ENCODE data around the gene SH2D7. TPM values are rescaled to one million over a fixed set of nuclear protein-coding genes. Genes with fewer than 3 reads are reported as not detected.

SH2D7 gene
- total RNA-seq, 2 experiments from 2014 or later, result 0.26 to 0.28 TPM

DNA sequence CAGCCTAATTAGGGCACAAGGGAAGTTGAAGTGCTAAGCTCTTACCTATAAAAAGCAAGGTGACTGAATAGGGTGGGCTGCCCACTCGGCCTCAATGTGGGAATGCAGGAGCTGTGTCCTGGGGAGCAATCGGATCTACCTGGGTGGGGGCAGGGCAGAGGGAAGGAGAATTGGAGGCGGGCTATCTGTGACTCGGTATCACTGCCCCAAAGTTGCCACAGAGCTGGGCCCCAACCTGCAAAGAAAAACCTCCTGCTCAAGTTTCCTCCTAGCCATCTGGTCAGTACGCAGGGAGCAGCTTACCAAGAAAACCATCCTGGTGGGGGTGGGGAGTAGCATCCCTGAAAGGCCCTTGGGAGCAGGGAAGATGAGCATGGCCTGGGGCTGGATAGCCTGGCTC lies 28.2 kb downstream of the SH2D7 start:
- CTCF ChIA-PET, result interaction anchor here (1.0 to 2.0 kb wide), 3 partner anchors 10 to 154 kb away, joined by 3 to 15 read pairs (median 4); no protein-coding TSS in a partner anchor
- Mint-ChIP-seq H3K36me3 (no peaks in the 10 kb centered on the region), H3K27ac (no peak overlapping the region), H3K4me1 (peaks cover 3% of the 10 kb centered on the region), H3K9me3 (ENCODE audit: low read depth) (no peaks in the 10 kb centered on the region), H3K27me3 (peaks cover 4% of the 10 kb centered on the region), H3K4me3 (no peak overlapping the region)
- DNase-seq, result no peak
- ATAC-seq, result no peak

DNA sequence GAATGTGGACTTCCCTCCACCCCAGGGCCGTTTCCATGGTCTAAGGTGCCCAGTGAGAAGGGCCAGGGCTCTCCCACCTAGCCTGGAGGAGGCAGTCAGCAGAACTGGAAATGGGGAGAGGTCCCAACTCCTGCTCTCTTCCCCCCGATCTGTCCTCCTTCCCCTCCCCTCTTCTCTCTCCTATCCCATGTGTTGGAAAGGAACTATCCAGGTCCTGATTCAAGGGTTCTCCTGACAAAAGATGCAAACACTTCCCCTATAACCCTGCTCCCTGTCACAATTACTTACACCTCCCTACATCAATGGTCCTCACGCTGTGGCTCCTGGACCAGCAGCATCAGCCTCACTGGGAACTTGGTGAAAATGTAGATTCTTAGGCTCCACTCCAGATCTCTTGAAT lies 32.9 kb downstream of the SH2D7 start:
- no peak for DNase-seq
- no peak for ATAC-seq
- no peaks in the 10 kb centered on the region for H3K9me3 Mint-ChIP-seq (ENCODE audit: low read depth)
- no peak overlapping the region for H3K4me3 Mint-ChIP-seq
- H3K27ac Mint-ChIP-seq, result no peak overlapping the region
- H3K27me3 Mint-ChIP-seq, result no peaks in the 10 kb centered on the region
- H3K36me3 Mint-ChIP-seq, result no peaks in the 10 kb centered on the region
- no peaks in the 10 kb centered on the region for H3K4me1 Mint-ChIP-seq
- CTCF ChIA-PET, result interaction anchor here (2.6 to 7.2 kb wide), 2 partner anchors 12 to 69 kb away, joined by 11 to 120 read pairs; no protein-coding TSS in a partner anchor

DNA sequence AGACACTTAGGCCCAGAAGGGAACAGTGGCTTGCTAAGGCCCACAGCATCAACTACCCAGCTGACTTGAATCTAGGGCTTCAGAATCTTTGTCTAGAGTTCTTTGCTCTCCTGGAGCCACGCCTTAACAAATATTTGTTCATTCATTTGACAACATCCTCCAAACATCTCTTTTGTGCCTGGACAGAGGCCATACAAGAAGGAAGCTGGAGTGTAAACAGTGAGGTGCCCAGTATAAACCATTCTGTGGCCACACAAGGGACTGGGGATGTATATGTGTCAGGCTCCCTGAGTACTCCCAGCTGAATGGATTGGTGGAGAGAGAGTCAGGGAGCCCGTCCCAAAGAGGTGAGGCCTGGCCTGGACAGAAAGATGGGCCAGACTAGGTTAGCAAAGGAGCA lies 35.5 kb downstream of the SH2D7 start:
- no peak overlapping the region for H3K27ac Mint-ChIP-seq
- CTCF ChIA-PET, result interaction anchor here (1.3 to 7.2 kb wide), 5 partner anchors 15 to 169 kb away, joined by 4 to 120 read pairs (median 5); no protein-coding TSS in a partner anchor
- H3K36me3 Mint-ChIP-seq, result no peaks in the 10 kb centered on the region
- H3K4me1 Mint-ChIP-seq, result peaks cover 9% of the 10 kb centered on the region
- no peak overlapping the region for H3K4me3 Mint-ChIP-seq
- ATAC-seq, result no peak
- H3K27me3 Mint-ChIP-seq, result no peaks in the 10 kb centered on the region
- DNase-seq, result no peak
- no peaks in the 10 kb centered on the region for H3K9me3 Mint-ChIP-seq (ENCODE audit: low read depth)

DNA sequence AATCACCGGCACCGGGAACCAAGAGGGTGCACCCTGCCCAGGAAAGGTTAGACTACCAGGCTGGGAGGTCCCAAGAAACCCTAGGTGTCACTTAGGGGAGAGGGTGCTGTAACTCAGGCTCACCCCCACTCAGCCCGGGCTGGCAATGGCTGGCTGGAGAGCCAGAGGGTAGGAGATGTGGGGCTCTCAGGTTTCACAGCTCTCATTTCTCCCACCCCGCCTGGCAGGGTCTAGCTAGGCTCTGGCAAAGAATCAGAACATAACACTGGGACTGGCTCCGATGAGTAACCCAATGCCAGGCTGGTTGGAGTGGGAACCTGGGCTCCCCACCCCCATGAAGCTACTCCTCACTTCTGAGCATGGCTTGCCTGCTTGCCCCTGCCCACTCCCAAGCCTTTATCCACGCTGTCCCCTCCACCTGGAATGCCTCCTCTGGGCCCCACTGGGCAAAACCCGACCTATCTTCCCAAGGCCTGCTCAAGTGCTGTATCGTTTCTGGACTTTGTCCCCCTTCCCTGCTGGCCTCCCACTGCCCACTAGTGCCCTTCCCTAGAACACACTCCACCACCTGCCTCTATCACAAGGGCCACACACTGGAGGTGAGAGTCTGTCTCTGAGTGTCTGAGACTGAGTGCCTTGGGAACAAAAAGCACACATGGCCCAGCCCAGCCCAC lies 36.9 kb downstream of the SH2D7 start:
- no peak for DNase-seq
- no peaks in the 10 kb centered on the region for H3K36me3 Mint-ChIP-seq
- H3K4me3 Mint-ChIP-seq, result no peak overlapping the region
- no peak overlapping the region for H3K27ac Mint-ChIP-seq
- no peak for ATAC-seq
- H3K27me3 Mint-ChIP-seq, result no peaks in the 10 kb centered on the region
- peaks cover 16% of the 10 kb centered on the region for H3K4me1 Mint-ChIP-seq
- H3K9me3 Mint-ChIP-seq (ENCODE audit: low read depth), result no peaks in the 10 kb centered on the region
- CTCF ChIA-PET, result interaction anchor here (1.1 to 7.2 kb wide), 2 partner anchors 65 to 112 kb away, joined by 3 to 120 read pairs; no protein-coding TSS in a partner anchor

DNA sequence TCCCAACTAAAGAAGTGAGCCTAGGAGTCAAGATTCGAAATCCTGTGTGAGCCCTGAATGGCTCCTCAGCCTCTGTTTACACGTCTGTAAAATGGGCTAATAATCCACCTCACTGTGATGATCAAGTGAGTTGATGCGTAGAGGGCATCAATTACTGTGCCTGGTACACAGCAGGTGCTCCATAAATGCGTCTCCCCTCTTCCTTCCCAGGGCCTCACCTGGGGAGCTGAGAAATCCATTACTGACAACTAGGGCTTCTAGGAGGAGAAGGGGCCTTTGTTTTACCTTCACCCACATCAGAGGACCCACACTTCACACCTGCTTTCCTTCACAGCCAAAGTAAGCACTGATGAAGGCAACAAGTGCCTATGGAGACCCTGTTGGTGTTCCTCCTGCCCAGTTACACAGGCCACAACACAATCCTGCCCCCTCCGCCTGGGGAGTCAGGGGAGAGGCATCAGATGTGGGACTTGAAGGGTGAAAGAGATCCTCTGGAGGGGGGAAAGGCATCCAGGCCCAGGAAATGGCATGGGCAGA lies 37.5 kb downstream of the SH2D7 start:
- no peaks in the 10 kb centered on the region for H3K9me3 Mint-ChIP-seq (ENCODE audit: low read depth)
- H3K27me3 Mint-ChIP-seq, result no peaks in the 10 kb centered on the region
- DNase-seq (no peak), ATAC-seq (no peak)
- H3K36me3 Mint-ChIP-seq, result no peaks in the 10 kb centered on the region
- H3K4me1 Mint-ChIP-seq, result peaks cover 16% of the 10 kb centered on the region
- CTCF ChIA-PET, result interaction anchor here (1.1 to 7.2 kb wide), 13 partner anchors 9 to 162 kb away, joined by 3 to 120 read pairs (median 4); no protein-coding TSS in a partner anchor
- H3K27ac Mint-ChIP-seq, result peak overlapping the region; percentile 37
- H3K4me3 Mint-ChIP-seq, result peak overlapping the region; percentile 50

DNA sequence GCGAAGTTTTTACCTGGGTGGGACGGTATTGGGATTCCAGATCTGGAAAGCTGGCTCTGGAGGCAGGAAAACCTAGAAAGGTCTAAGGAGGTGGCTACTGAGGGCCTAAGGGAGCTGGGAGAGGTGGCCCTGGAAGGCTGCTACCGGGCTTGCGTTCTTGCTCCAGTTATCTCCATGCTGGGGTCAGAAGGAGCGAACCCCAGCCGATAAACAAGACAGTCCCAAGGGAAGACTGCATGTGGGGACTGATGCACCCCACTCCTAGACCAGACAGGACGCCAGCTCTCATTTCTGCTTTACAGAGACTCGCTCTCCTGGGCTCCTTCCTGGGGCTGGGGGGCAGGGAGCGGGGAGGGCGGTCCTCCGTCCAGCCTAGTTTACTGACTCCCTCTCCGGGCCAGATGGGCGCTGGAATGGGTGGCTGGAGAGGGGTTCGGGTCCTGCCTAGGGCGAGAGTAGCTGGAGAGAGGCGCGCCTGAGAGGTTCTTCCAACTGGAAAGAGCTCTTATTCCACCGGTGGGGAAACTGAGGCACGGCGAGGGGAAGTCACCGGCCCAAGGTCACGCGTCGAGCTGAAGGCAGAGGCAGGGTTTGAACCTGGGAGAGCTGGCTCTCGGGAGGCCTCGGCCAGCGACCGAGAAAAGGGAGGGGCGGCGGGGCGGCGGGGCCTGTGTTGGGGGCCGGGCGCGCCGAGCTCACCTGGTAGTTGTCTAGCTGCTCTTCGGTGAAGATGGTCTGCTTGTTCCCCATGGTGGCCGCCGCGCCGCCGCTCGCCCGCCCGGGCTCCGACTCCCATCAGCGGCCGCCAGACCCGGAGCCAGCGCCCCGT lies 38.3 kb downstream of the SH2D7 start:
- H3K36me3 Mint-ChIP-seq, result no peaks in the 10 kb centered on the region
- no peak for ATAC-seq
- H3K27ac Mint-ChIP-seq, result peak overlapping the region; percentile 37
- H3K27me3 Mint-ChIP-seq, result no peaks in the 10 kb centered on the region
- CTCF ChIA-PET, result interaction anchor here (0.5 to 7.2 kb wide), 26 partner anchors 7 to 171 kb away, joined by 3 to 120 read pairs (median 4); partner anchors contain the start of gene IDH3A
- peaks cover 16% of the 10 kb centered on the region for H3K4me1 Mint-ChIP-seq
- no peak for DNase-seq
- H3K9me3 Mint-ChIP-seq (ENCODE audit: low read depth), result no peaks in the 10 kb centered on the region
- peak overlapping the region; percentile 50 for H3K4me3 Mint-ChIP-seq

DNA sequence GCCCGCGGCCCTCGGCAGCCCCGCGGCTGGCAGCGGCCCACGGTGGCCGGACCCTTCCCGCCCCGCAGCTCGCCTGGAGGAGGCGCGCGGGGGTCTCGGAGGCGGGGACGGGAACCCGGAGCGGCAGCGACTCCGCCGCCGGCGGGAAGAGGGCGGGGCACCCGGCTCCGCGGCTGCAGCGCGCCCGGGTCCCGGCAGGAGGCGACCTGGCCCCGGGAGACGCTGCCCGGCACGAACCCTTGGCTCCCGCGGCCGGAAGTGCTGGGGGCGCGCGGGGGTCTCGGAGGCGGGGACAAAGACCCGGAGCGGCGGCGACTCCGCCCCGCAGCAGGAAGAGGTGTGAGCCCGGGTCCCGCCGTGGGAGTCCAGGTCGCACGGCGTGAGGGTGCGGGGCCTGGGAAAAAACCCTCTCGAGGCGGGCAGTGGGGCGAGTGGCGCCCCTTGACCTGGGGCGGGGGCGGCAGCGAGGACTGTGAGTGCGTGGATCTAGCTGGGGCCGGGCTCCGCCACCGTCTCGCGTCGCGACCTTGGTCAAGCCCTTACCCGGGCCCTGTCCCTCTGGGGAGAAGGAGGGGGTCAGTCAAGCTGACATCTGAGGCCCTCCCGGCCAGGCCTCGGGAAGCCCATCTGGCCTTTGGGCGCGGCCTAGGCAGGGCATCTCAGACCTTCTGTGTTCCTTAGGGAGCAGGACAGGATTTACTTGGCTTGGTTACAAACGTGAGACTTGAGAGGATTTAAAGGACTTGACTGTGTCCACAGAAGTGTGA lies 39.1 kb downstream of the SH2D7 start, which contains the start of gene CIB2:
Gene CIB2, minus strand, starts transcription at position 151 of the 767 bp plus-strand sequence. CDS start 230 bp downstream, outside the sequence.
- peak within 1 kb of the TSS; percentile 77 for H3K4me3 Mint-ChIP-seq
- peak; percentile 93 for ATAC-seq
- peaks cover 16% of the 10 kb centered on the region for H3K4me1 Mint-ChIP-seq

DNA sequence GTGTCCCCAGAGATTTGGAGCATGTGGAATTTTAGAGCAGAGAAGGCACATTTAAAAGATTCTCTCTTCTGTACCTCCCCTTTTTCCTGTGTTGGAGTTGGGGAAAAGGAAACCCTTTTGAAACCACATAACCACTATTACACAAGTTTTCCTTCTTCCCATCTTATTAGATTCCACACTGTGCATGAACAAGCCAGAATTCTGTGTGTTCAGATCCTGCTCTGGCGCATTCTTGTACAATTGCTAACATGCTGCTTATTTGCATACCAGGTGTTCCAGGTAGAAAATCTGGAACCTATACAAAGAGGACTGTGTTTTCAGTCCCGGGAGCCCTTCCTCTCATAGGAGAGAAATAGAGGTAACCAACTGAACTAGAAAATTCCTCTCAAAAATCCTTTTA lies 41.4 kb downstream of the SH2D7 start:
- ATAC-seq (no peak), DNase-seq (no peak)
- H3K36me3 Mint-ChIP-seq, result no peaks in the 10 kb centered on the region
- H3K4me3 Mint-ChIP-seq, result no peak overlapping the region
- no peaks in the 10 kb centered on the region for H3K27me3 Mint-ChIP-seq
- H3K9me3 Mint-ChIP-seq (ENCODE audit: low read depth), result no peaks in the 10 kb centered on the region
- H3K27ac Mint-ChIP-seq, result no peak overlapping the region
- H3K4me1 Mint-ChIP-seq, result peaks cover 16% of the 10 kb centered on the region
- CTCF ChIA-PET, result interaction anchor here (1.2 to 2.2 kb wide), 2 partner anchors 12 to 107 kb away, joined by 3 to 6 read pairs; no protein-coding TSS in a partner anchor

More for the DNA sequence above, 39.1 kb downstream of the SH2D7 start, which contains the start of gene CIB2:
- H3K9me3 Mint-ChIP-seq (ENCODE audit: low read depth), result no peaks in the 10 kb centered on the region
- CTCF ChIA-PET, result interaction anchor here (0.5 to 7.2 kb wide), 34 partner anchors 8 to 172 kb away, joined by 3 to 120 read pairs (median 4); partner anchors contain the start of genes DNAJA4 and IDH3A
- DNase-seq, result peak; percentile 82
- peak within 1 kb of the TSS; percentile 74 for H3K27ac Mint-ChIP-seq
- H3K36me3 Mint-ChIP-seq, result no peaks in the 10 kb centered on the region
- H3K27me3 Mint-ChIP-seq, result no peaks in the 10 kb centered on the region

DNA sequence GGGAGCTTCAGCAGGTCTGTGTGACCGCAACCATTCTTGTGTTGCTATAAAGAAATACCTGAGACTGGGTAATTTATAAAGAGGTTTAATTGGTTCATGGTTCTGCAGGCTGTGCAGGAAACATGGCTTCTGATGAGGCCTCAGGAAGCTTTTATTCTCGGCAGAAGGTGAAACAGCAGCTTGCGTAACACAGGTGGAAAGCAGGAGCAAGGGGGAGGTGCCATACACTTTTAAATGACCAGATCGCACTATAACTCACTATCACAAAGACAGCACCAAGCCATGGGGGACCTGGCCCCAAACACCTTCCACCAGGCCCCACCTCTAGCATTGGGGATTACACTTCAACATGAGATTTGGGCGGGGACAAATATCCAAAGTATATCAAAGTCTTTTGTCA lies 47.2 kb downstream of the SH2D7 start:
- no peak for DNase-seq
- CTCF ChIA-PET, result interaction anchor here (0.7 to 3.0 kb wide), 5 partner anchors 9 to 126 kb away, joined by 4 to 13 read pairs (median 5); no protein-coding TSS in a partner anchor
- no peaks in the 10 kb centered on the region for H3K27me3 Mint-ChIP-seq
- H3K4me1 Mint-ChIP-seq, result no peaks in the 10 kb centered on the region
- H3K9me3 Mint-ChIP-seq (ENCODE audit: low read depth), result no peaks in the 10 kb centered on the region
- no peaks in the 10 kb centered on the region for H3K36me3 Mint-ChIP-seq
- no peak overlapping the region for H3K27ac Mint-ChIP-seq
- ATAC-seq, result no peak
- no peak overlapping the region for H3K4me3 Mint-ChIP-seq

DNA sequence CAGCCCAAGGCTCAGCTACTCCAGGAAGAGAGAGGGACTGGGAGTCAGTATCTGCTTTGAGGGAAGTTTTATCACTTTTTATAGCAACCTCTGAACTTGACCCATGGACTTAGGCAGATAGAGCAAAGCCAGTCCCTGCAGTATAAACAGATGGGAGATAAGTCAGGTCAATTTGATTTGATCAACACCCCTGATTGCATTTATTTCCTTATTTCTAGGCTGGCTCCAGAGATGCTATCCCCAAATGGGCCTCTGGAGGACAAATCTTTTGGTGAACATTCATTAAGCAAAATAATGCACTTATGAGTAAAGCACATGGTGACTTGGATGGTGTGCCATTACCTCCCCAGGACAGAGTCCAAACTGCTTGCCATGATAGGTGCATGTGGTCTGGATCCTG lies 47.9 kb downstream of the SH2D7 start:
- Mint-ChIP-seq H3K9me3 (ENCODE audit: low read depth) (no peaks in the 10 kb centered on the region), H3K27ac (no peak overlapping the region), H3K4me1 (no peaks in the 10 kb centered on the region), H3K4me3 (no peak overlapping the region), H3K36me3 (no peaks in the 10 kb centered on the region), H3K27me3 (no peaks in the 10 kb centered on the region)
- DNase-seq (no peak), ATAC-seq (no peak)
- CTCF ChIA-PET, result interaction anchor here (0.7 to 1.9 kb wide), 3 partner anchors 8 to 126 kb away, joined by 4 to 10 read pairs (median 4); no protein-coding TSS in a partner anchor

DNA sequence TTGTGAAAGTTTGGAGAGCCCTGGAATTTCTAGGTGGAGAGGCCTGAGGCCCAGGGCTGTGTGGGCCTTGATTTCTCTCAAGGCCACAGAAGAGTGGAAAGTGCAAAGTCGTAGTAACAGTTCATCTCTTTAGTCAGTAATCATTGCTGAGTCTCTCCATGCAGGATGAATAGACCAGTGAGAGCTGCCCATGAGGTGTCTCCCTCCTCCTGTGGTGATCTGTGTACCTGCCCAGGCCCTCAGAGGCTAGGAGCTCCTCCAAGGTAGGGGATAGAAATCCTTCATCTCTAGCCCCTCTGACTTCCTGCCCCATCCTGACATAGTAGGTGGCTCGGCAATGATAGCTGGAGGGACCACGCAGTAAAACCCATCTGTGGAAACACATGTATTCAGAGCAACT lies 50.0 kb downstream of the SH2D7 start:
- CTCF ChIA-PET, result interaction anchor here (1.2 to 1.6 kb wide), 3 partner anchors 34 to 98 kb away, joined by 3 to 5 read pairs (median 3); no protein-coding TSS in a partner anchor
- Mint-ChIP-seq H3K27me3 (no peaks in the 10 kb centered on the region), H3K36me3 (no peaks in the 10 kb centered on the region), H3K9me3 (ENCODE audit: low read depth) (no peaks in the 10 kb centered on the region), H3K4me3 (no peak overlapping the region), H3K4me1 (peaks cover 6% of the 10 kb centered on the region), H3K27ac (no peak overlapping the region)
- ATAC-seq (no peak), DNase-seq (no peak)

DNA sequence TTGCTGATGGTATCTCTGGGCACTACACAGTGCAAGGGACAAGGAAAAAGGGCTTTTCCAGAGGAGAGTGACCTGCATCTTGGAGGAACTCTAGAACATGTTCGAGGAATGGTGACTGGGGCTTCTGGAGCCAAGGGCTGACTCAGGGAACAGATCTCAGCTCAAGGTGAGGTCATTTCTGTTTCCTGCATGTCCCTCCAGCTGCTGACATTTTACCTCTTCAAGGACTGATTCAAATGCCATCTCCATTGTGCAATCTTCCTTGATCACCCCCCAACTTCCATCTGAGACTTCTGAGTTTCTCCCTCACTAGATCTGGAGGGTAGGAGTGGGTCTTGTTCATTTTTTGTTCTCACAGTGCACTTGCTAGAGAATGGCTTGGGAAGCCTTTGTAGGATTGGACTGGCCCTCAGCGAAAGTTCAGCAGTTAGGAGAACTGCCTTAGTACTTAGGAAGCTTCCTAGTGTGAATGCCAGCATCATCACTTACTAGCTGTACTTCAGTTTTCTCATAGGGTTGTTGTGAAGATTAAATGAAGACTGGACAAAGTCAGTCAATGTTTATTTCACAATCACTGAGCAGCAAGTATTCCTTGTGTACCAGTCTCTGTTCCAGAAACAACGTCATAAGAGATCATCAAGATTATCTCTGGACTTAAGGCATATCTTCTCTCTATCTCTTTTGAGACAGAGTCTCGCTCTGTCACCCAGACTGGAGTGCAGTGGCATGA lies 54.2 kb downstream of the SH2D7 start:
- Mint-ChIP-seq H3K27ac (no peak overlapping the region), H3K27me3 (no peaks in the 10 kb centered on the region), H3K4me3 (no peak overlapping the region), H3K9me3 (ENCODE audit: low read depth) (no peaks in the 10 kb centered on the region), H3K4me1 (peaks cover 33% of the 10 kb centered on the region), H3K36me3 (peaks cover 6% of the 10 kb centered on the region)
- ATAC-seq (no peak), DNase-seq (no peak)
- CTCF ChIA-PET, result interaction anchor here (3.7 kb wide), 1 partner anchor 49 kb away, joined by 21 read pairs; no protein-coding TSS in a partner anchor

Measured in activated CD8-positive, alpha-beta memory T cell treated with anti-CD3 and anti-CD28 coated beads, Interleukin-2, amount 10 ng/mL, durations not matched to agents 7 days and 5 days (primary cell).